HepG2 (cell line): ENCODE results near the gene FMN2.

Experiments used
- ATF1 ChIP-seq: IDR thresholded peaks from 2 replicates; pipeline ENCODE4 v1.6.1; 2016; ENCODE audit warnings: mild to moderate bottlenecking, control low read depth
- CEBPB ChIP-seq: IDR thresholded peaks from 2 replicates; pipeline ENCODE4 v1.6.1; 2011; ENCODE audit warnings: low read depth, low read length, improper control_type of control experiment, borderline replicate concordance
- CTCF ChIP-seq: sonication (generic); formaldehyde crosslinking; IDR thresholded peaks from 2 replicates; pipeline ENCODE4 v1.5.0; 2020; ENCODE audit warnings: mild to moderate bottlenecking, missing genetic modification reagents, moderate library complexity
- ETV6 ChIP-seq: sonication (generic); formaldehyde crosslinking; conservative IDR thresholded peaks from 2 replicates; pipeline ENCODE4 v1.4.0; 2020; ENCODE audit warnings: missing genetic modification reagents
- FOXA3 ChIP-seq: IDR thresholded peaks from 2 replicates; pipeline ENCODE4 v1.6.1; 2016; ENCODE audit warnings: missing genetic modification reagents, missing compliant biosample characterization
- PBX3 ChIP-seq: sonication (generic); formaldehyde crosslinking; IDR thresholded peaks from 2 replicates; pipeline ENCODE4 v1.8.1; 2023; ENCODE audit warnings: missing genetic modification reagents, inconsistent platforms, borderline replicate concordance
- TF ChIP-seq, protein P1 (sequence below): IDR thresholded peaks from 2 replicates; pipeline ENCODE4 v1.6.1; 2016

GRCh38 chr1:240356568-240356967 is 264.9 kb downstream of the FMN2 start:
- TF ChIP-seq ATF1 (CRISPR knock-in tag): no peak
- TF ChIP-seq CTCF (CRISPR knock-in tag): no peak
- TF ChIP-seq, protein P1, sequence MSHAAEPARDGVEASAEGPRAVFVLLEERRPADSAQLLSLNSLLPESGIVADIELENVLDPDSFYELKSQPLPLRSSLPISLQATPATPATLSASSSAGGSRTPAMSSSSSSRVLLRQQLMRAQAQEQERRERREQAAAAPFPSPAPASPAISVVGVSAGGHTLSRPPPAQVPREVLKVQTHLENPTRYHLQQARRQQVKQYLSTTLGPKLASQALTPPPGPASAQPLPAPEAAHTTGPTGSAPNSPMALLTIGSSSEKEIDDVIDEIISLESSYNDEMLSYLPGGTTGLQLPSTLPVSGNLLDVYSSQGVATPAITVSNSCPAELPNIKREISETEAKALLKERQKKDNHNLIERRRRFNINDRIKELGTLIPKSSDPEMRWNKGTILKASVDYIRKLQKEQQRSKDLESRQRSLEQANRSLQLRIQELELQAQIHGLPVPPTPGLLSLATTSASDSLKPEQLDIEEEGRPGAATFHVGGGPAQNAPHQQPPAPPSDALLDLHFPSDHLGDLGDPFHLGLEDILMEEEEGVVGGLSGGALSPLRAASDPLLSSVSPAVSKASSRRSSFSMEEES (CRISPR knock-in tag): no peak
- TF ChIP-seq PBX3 (CRISPR knock-in tag): no peak
- no peak for TF ChIP-seq CEBPB
- TF ChIP-seq FOXA3: no peak
- no peak for TF ChIP-seq ETV6 (CRISPR knock-in tag)
